Spleen (tissue), 7 donors: ENCODE data around the gene TNFRSF21.

ENCODE experiments used
- CTCF ChIP-seq, 11 experiments: fragments of 200-600 bp in 7 of 11; fragments of 450-650 bp in 4 of 11; sonication (generic) in 4 of 11; IDR thresholded peaks in 8 of 11; conservative IDR thresholded peaks in 3 of 11; 1 replicate in 7 of 11; 2 replicates in 4 of 11; pipeline versions ENCODE4 v1.4.0 to v1.8.0; 2016 to 2021; ENCODE audit warnings: antibody characterized with exemption in 11 of 11, inconsistent platforms in 4 of 11, mild to moderate bottlenecking in 1 of 11
- POLR2A ChIP-seq, 3 donors: fragments of 450-650 bp; IDR thresholded peaks; one replicate each; pipeline ENCODE4 v1.5.1; 2017; ENCODE audit warnings: antibody characterized with exemption in 3 of 3, mild to moderate bottlenecking in 1 of 3
- POLR2AphosphoS5 ChIP-seq, 3 donors: sonication (generic); formaldehyde crosslinking; IDR thresholded peaks; one replicate each; pipeline ENCODE4 v1.5.1; 2017; ENCODE audit warnings: antibody characterized with exemption in 3 of 3
- donor health status: DM: no; HTN: no; CAD: no; lungs with moderate emphysema.
- donor health status: DM: no; HTN: no; CAD: no.
- donor health status: DM: no; HTN: no; CAD: no.

- TF ChIP-seq CTCF (IDR thresholded peaks at IDR 0.05 in 8 of 11, conservative IDR thresholded peaks at IDR 0.05 in 3 of 11) (no peak), POLR2AphosphoS5 (IDR thresholded peaks at IDR 0.05) (no peak), POLR2A (IDR thresholded peaks at IDR 0.05) (no peak)
Observed at GRCh38 chr6:47275640-47276039, 34.1 kb downstream of the TNFRSF21 start.
